Left kidney (tissue), 2 donors: Measurements from ENCODE around the gene WRNIP1. TPM values are rescaled to one million over a fixed set of nuclear protein-coding genes. Genes with fewer than 3 reads are reported as not detected.
"Not testable (repeated sequence)": the region's sequence is repeated elsewhere in the genome, so short reads cannot be mapped to it uniquely, and the experiment has no call there.

ENCODE experiments used
- DNase-seq: peaks from one replicate; pipeline ENCODE4 v3.0.0-alpha.2; 2013
- polyA plus RNA-seq: library from polyadenylated mRNA; unstranded; fragments of 120-200 nt; gene quantifications from one replicate; pipeline ENCODE4 v1.2.1, GENCODE V29; 2013; ENCODE audit not compliant: insufficient read length

Gene WRNIP1
- polyA plus RNA-seq, 1 donor: 51.9 TPM

DNA sequence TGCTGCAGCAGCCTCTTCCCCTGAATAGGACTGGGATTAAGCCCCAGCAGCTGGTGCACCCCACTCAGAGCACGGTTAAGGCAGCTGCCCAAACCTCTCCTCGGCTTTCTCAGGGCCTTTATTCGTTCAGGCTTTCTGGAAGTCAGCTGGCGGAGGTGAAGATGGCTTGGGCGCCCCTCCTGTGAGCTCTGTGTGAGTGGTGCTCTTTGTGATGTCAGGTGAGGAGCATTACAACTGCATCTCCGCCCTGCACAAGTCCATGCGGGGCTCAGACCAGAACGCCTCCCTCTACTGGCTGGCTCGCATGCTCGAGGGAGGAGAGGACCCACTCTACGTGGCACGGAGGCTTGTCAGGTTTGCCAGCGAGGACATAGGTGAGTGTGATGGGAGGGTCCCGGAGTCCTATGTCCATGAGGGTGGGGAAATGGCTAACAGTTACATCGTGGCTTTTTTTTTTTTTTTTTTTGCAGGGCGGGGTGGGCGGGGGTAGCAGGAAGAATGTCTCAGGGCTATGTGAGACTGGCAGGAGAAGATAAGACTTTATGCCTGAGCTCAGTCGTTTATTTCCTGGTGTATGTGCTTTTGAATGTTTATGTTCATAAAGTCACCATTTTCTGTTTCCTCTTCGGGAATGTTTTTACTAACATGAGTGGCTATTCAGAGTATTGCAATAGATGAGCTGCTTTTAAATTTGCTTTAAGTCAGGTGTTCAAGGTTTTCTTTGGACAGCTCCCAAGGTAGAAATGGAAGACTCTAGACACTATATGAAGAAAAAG lies 18.2 kb downstream of the WRNIP1 start:
- no peak for DNase-seq

DNA sequence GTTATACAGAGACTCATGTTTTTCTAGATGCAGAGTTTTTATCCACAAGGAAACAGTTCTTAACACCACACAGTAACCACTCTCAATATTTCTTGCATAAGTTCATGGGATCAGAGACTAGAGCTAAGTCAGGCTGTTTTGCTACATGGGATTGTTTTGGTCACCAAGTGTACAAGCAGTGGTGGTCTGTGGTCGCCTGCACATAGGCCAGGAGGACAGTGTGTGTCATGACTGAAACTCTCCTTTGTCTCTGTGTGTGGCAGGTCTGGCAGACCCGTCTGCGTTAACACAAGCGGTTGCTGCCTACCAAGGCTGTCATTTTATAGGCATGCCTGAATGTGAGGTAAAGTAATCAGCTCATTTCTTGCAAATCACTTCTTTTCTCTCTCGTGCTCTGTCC lies 18.9 kb downstream of the WRNIP1 start:
- no peak for DNase-seq

DNA sequence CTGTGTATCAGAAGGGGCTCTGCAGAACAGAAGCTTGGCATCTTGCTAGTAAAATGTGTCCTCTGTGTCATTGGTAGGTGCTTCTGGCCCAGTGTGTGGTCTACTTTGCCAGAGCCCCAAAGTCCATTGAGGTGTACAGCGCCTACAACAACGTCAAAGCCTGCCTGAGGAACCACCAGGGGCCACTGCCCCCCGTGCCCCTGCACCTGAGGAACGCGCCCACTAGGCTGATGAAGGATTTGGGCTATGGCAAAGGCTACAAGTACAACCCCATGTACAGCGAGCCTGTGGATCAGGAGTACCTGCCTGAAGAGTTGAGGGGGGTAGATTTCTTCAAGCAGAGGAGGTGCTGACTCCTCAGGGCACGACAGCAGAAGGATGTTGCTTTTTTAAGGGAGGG lies 19.7 kb downstream of the WRNIP1 start:
- no peak for DNase-seq

DNA sequence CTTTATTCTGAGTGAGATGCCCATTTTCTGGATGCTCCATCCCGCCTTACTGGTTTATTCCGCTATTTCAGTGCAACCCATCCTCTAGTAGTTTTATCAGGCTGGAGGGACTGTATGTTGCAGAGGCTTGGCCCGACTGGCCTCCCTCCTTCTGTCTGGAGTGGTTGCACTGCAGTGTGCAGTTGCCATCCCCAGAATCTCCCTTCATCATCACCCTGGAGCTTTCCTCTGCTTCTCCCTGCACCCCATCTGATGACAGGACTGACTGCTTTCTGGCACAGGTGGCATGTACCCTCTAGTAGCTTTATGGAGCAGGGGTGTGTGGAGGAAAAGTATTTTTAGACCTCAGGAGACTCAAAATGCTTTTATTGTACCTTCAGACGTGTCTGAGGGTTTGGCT lies 21.1 kb downstream of the WRNIP1 start:
- no peak for DNase-seq

DNA sequence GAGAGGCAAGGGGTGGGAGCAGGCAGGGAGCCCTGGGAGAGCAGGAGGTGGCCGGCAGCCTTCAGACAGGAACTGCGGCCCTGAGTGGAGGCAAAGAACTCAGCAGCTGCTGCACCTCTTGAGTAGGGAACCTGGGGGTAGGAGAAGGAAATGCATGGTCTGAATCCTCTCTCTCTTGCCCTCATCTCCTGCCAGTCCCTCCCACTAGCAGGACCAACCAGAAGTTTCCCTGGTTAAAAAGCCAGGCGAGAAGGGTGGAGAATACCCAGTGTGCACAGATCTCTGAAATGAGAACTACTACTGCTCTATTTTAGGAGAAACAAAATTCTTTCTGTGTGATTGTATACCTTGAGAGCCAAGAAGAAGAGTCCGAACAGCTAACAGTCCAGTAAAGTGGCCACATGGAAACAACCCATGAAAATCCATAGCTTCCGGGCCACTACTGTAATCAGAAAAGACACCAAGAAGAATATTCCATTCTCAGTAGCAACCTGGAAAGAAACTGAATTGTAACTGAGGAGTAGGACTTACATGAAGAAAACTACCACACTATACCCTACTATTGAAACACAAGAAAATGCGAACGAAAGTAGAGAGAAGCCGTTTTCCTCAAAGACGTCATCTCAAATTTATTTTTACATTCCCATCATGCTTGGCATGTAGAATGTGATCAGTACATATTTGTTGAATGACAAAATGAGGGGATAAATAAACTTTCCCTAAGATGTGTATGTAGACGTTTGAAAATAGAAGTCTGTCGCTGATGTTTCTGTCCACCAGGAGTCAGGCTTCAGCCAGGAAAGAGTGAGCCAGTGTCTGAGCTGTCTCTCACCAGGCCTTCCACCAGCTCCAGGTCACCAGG lies 25.6 kb downstream of the WRNIP1 start:
- peak; percentile 62 for DNase-seq

DNA sequence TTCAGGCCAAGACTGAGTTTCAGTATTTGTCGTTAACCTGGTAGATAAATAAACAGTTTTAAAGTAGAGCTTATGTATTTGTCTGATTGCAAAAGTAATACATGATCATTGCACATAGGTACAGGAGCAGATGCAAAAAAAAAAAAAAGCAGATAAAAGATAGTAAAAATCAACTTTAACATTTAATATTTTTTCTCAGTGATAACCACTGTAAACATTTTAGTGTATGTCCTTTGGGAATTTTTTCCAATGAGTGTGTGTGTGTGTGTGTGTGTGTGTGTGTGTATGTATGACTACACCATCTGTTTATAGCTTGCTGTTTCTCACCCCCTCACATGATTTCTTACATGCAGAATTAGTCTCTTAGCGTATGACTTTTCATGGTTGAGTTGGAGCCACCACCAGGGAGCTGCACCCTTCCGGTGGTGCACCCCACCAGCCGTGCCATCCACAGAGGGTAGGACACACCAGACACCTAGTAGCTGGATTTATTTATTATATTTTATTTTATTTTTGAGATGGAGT lies 26.3 kb downstream of the WRNIP1 start:
- DNase-seq: no peak

DNA sequence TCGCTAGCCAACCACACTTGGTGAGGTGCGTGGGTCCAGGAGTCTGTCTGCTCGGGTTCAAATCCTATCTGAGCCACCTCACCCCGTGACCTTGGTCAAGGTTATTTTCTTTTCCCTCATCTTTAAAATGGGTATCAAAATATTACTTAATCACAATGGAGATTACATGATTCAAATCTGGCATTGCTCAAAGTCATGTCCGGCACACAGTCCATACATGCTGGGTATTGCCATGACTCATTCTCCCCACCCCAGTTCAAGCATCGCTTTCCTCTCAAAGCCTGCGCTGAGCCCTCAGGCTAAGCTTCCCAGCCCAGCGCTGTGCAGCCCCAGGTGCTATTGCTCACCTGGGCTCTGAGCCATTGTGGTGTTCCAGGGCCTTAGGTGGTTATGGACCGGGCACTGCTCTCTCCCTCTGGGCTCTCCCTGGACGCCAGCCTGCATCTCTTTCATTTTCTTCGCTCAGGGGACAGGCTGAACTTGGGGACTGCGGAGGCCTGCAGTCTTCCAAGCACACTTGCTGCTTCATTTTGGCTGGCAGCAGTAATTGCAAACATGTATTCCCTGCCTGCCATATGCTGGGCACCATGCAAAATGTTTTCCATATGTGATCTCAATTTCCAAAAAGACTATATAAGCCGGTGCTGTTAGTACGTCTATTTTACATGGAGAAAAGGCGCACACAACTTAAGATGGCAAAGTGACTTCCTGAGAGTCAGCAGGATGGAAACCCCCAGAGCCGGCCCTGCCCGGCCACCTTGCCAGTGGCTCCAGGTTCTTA lies 27.3 kb downstream of the WRNIP1 start:
- no peak for DNase-seq

DNA sequence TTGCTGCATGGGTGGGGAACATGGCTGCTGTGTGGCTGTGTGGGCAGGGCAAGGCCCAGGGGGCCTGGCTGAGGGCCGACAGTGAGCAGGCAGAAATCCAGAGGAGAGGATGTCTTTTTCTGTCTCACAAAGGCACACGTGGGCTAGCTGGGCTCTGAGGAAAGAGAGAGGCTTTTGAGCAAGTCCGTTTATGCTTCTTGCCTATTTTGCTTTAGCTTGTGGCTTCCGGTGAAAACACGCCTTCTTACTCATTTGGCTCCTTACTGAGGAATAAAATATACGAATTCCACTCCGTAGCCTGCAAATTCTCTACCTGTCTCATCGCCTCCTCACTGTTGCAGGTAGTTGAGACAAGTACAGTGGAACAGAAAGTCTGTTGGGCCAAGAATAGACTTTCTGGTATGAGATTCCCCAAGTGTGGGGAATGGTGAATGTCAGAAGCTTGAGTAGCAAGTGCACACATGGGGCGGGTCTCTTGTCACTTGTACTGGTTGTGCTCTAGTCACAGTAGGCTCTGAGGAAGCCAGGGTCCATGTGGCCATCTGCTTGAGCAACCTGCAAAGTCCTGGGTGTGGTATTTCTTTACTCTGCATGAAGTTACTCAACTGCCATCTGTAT lies 28.4 kb downstream of the WRNIP1 start:
- DNase-seq: no peak

DNA sequence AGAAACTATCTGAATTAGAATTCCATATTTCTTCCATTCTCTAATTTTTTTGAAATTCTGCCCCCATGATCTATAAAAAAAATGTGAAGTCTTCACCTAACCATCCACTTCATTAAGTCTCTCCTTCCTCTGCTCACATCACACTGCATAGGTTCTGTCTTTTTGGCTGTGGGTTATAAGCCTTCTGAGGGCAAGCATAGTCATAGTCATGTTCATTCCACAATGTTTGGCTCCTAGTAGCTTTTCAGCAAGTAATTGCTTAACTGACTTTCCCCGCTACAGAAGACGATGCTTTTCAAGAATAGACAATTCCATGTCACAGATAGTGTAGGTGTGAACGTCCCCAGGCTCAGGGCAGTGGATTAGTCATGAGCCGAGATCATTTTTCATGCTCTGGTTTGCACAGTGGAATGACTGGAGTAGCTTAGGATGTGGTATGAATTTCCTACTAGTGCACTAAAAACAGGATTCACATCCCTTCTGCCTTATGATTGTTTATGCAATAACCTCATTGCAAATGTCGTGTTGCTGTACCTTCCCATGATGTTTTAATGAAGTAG lies 29.1 kb downstream of the WRNIP1 start:
- DNase-seq: no peak

DNA sequence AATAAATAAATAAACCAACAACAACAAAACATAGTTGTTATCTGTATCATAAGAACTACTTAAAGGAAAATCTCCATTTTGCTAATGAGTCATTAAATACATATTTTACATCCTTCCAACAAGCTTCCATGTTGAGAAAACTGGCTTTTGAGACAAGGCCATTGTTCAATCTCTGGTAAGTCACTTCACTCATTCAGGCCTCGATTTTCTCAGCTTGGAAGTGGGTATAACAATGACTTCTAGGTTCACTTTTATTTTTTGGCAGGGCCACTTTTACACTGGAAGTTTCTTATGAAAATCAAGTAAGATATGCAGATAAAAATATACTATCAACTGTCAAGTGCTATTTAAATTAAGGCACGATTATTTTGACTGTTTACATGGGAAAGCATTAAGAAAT lies 30.0 kb downstream of the WRNIP1 start:
- no peak for DNase-seq

DNA sequence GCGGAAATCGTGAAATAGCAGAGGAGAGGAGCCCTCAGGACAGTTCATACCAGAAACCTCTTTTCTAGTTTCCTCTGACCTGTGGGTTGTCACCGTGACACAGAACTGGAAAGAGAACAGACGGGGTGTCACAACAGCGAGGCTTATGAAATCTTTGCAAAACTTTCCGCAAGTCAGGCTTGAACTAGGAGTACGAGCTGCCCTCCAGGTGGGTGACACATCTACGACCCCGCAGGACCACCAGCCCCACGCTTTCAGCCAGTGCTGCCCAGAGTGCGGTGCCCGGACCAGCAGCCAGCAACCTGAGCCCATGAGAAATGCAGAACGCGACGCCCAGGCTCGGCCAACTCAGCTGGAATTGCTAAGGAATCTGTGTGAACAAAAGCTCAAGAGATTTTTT lies 30.8 kb downstream of the WRNIP1 start:
- no peak for DNase-seq

DNA sequence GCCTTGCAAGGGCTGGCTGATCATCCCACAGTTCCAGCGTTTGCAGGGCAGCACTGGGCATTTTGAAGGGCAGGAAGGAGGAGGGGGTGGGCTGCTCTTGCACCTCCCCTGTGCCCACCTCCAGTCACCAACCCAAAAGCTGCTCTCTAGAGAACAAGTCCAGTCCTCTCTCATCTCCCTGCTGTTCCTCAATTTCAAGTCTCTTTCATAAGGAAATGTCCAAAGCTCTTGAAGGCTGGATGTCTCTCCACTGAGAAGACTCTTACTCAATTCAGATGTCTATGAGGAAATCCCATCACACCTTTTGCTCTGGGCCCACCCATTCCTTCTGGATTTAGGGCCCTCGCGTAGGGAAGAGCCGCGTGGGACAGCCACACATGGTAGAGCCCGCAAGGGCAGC lies 31.7 kb downstream of the WRNIP1 start:
- no peak for DNase-seq

DNA sequence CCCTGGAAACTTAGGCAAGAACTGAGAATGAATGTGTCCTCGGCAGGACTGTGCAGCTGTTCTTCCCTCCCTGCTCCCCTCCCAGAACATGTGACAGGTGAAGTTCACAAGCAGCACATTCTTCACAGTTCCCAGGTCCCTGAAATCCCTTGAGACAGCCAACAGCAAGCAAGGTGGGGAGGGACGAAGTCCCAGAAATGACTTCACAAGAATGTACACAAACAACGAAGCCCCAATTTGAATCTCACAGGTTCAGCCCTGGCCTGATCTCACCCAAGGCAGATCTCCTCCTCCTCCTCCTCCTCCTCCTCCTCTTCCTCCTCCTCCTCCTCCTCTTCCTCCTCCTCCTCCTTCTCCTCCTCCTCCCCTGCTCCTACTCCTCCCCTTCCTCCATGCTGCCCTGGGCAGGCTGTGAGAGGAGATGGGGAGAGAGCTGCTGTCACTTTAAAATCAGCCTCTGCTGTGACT lies 32.4 kb downstream of the WRNIP1 start:
- peak; percentile 31 for DNase-seq

DNA sequence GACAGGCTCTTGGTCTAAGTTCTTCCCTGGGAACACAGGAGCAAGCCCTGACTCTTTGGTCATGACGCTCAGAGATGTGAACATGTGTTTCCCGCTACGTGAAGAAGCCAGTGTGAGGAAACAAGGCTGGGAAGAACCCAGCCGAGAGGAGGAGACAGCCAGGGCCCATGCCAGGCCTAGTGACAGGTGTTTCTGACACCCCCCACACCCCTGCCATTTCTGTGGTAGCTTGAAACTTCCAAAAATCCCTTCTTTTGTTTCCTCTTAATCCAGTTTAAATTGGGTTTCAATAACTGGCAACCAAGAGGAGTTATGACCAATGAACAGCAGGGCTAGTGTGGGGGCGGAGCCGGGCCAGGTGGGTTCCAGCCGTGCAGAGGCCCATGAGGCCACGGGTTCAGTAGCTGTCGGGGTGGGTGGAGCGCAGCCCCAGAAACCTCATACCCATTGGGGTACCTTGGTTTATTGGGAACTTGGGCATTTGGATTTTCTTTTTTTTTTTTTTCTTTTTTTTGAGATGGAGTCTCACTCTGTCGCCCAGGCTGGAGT lies 33.5 kb downstream of the WRNIP1 start:
- DNase-seq: no peak

DNA sequence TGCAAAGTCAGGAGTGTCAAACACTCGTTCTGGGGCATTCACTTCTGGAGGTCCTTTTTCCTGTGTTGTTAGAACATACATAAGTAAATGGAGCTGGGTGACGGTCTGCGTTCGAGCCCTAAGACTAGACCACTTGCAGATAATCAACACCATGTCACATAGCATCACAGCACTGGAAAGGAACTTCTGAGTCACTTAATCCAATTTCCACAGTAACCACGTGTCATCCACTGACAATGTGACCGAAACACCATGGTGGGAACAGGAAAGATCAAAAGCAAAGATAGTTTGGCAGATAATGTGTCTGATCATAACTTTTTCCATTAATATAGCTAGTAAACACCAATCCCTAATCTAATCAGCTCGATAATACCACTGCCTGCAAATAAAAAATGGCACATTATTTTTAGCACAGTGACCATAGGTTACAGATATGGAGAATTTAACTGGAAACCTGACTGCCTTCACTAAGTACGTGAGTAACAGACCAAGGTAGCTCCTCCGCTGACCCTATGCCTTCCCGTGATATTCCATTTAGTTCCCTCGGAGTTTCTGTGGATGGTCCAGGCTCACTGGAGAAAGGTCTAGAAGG lies 34.8 kb downstream of the WRNIP1 start:
- DNase-seq: no peak

DNA sequence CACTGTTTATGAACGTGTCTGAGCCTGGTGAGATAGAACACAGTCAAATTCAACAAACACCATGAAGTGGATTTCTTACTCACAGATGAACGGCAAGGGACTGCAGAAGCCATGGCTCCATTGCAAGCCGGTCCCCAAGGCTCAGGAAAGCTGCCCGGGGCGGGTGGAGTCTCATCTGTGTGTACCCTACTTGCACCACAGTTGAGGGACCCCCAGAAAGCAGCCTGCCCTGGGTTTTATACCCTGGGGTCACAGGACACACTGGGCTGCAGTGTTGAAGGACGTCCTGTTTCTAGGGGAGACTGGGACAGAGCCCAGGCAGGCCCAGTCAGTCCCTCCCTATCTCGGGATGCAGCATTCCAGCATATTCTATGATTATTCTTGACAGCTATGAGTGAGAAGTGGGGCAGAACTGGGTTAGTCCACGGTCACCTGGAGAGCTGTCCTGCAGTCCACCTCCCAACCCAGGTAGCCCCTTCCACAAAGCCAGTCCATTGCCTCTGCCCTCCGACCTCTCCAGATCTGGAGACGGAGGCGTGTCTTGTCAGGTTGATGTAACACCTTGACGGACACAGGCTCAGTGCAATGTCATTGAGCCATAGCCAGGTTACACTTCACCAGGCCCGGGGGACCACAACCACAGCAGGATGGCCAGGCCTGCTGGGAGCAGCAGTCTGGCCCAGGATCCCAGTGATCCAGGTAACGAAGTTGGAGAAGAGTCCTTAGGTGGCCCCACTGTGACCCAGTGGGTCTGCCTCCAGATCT lies 35.5 kb downstream of the WRNIP1 start:
- DNase-seq: no peak

DNA sequence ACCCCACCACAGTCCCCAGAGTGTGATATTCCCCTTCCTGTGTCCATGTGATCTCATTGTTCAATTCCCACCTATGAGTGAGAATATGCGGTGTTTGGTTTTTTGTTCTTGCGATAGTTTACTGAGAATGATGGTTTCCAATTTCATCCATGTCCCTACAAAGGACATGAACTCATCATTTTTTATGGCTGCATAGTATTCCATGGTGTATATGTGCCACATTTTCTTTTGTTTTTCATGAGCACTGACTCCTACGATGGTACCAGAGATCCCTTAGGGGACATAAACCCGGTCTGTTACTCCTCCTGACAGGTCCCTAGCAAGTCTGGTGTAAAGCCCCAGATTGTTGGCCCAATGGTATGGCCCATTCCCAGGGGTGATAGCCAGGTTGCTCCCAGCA lies 36.5 kb downstream of the WRNIP1 start:
- DNase-seq: not testable (repeated sequence)

DNA sequence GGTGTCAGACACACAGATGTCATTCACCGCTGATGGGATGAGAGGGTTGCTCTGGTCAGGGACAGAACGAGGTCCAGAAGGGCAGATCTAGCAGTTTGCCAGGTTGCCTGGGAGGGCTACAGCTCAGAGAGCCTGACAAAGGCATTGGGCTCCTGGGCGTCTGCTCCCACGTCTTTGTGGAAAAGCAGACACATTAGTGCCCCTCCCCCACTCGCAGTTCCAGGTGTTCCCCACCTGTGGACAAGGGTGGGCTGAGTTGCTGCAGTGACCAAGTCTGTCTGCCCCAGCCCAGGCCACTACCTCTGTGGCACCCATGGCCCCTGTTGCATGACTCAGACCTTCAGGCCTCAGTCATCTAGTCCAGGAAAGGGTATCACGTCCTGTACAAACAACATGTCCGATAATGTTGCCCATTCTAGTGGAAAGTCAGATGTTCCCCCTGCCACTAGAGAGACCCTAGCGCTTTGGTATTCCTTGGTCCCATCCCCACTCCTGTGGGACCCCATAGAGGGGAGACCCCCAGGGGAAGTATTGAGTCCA lies 37.4 kb downstream of the WRNIP1 start:
- no peak for DNase-seq

DNA sequence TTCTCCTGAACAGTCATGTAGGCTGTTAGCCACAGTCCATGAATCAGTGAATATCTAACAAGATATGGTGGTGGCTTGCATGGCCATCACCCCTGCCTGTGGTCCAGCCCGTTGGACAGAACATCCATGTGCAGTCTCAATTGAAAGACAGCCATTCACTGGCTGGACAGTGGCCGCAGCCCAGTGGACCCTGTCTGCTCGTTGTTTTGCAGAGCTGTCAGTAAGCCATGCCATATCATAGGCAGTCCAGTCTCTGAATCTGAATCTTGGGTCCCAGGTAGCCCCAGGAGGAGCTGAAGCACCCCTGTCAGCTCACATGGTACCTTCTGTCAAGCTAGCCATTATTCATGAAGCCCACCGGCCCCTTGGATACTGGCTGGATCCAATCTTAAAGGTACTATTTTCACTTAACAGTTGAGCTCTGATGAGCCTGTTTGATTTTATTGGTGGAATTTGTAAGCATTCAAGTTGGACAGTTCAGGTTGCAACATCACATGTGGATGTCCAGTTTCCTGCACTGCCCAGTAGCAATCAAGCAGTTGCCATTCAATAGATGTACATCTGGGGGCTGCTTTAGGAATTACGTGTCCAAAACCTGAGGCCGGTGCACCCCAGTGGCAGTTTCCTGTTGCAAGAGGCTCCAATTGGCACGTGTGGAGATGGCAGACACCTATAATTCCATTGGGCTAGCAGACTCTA lies 38.7 kb downstream of the WRNIP1 start:
- DNase-seq: no peak
